ENCODE measurements around the gene IL34. TPM values are rescaled to one million over a fixed set of nuclear protein-coding genes. Genes with fewer than 3 reads are reported as not detected.
"Not testable (repeated sequence)": the region's sequence is repeated elsewhere in the genome, so short reads cannot be mapped to it uniquely, and the experiment has no call there.

IL34 gene
- total RNA-seq, 1 donor from 2014 or later: 0.47 TPM

DNA sequence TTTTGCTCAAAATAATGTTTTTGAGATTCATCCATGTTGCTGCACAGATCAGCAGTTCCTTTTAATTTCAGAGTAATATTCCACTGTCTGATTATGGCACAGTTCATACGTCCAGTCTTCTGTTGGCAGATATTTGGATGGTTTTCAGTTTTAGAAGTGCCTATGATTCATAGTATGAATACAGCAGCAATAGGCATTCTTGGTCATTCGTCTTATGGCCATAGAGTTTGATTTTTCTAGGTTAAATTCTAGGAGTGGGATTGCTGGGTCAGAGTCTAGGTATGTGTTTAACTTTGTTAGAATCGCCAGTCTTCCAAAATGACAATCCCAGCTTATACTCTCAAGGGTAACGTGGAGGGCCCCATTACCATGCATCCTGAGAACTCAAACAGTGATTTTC, 11.5 kb upstream of the IL34 start:
- Mint-ChIP-seq H3K4me3 (peak overlapping the region; percentile 6), H3K27ac (ENCODE audit: unreplicated experiment) (peak overlapping the region; percentile 54), H3K36me3 (ENCODE audit: low read depth) (peaks cover 7% of the 10 kb centered on the region), H3K4me1 (peaks cover 27% of the 10 kb centered on the region), H3K27me3 (ENCODE audit: low read depth) (no peaks in the 10 kb centered on the region), H3K9me3 (peaks cover 7% of the 10 kb centered on the region)
- DNase-seq (ENCODE audit: low read depth, low spot score): no peak
- no peak for TF ChIP-seq CTCF (conservative IDR thresholded peaks at IDR 0.05)

GRCh38 chr16:70635336-70636016, 10.9 kb upstream of the IL34 start:
- Mint-ChIP-seq H3K36me3 (ENCODE audit: low read depth) (peaks cover 4% of the 10 kb centered on the region), H3K4me1 (peaks cover 27% of the 10 kb centered on the region), H3K9me3 (peaks cover 5% of the 10 kb centered on the region), H3K4me3 (peak overlapping the region; percentile 6), H3K27ac (ENCODE audit: unreplicated experiment) (peak overlapping the region; percentile 54), H3K27me3 (ENCODE audit: low read depth) (no peaks in the 10 kb centered on the region)
- peak; percentile 88 for DNase-seq (ENCODE audit: low read depth, low spot score)
- no peak for TF ChIP-seq CTCF (conservative IDR thresholded peaks at IDR 0.05)

GRCh38 chr16:70638814-70639792, 7.3 kb upstream of the IL34 start:
- H3K9me3 Mint-ChIP-seq: no peaks in the 10 kb centered on the region
- TF ChIP-seq CTCF (conservative IDR thresholded peaks at IDR 0.05): no peak
- no peak overlapping the region for H3K4me3 Mint-ChIP-seq
- DNase-seq (ENCODE audit: low read depth, low spot score): no peak
- no peaks in the 10 kb centered on the region for H3K36me3 Mint-ChIP-seq (ENCODE audit: low read depth)
- peak overlapping the region; percentile 19 for H3K27ac Mint-ChIP-seq (ENCODE audit: unreplicated experiment)
- peaks cover 30% of the 10 kb centered on the region for H3K4me1 Mint-ChIP-seq
- H3K27me3 Mint-ChIP-seq (ENCODE audit: low read depth): no peaks in the 10 kb centered on the region

GRCh38 chr16:70642633-70643032, 3.7 kb upstream of the IL34 start:
- no peaks in the 10 kb centered on the region for H3K36me3 Mint-ChIP-seq (ENCODE audit: low read depth)
- peaks cover 22% of the 10 kb centered on the region for H3K4me1 Mint-ChIP-seq
- no peaks in the 10 kb centered on the region for H3K27me3 Mint-ChIP-seq (ENCODE audit: low read depth)
- no peak overlapping the region for H3K4me3 Mint-ChIP-seq
- peak overlapping the region; percentile 3 for H3K27ac Mint-ChIP-seq (ENCODE audit: unreplicated experiment)
- H3K9me3 Mint-ChIP-seq: no peaks in the 10 kb centered on the region
- DNase-seq (ENCODE audit: low read depth, low spot score): no peak
- no peak for TF ChIP-seq CTCF (conservative IDR thresholded peaks at IDR 0.05)

DNA sequence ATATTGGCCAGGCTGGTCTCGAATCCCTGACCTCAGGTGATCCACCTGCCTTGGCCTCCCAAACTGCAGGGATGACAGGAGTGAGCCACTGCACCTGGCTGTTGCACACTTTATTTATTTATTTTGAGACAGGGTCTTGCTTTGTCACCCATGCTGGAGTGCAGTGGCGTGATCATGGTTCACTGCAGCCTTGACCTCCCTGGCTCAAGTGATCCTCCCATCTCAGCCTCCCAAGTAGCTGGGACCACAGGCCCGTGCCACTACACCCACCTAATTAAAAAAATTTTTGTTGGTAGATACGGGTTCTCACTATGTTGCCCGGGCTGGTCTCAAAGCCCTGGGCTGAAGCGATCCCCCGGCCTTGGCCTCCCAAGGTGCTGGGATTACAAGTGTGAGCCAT, 3.1 kb upstream of the IL34 start:
- H3K9me3 Mint-ChIP-seq; H3K36me3 Mint-ChIP-seq (ENCODE audit: low read depth): not testable (repeated sequence)
- peaks cover 22% of the 10 kb centered on the region for H3K4me1 Mint-ChIP-seq

More for the DNA sequence above, 3.1 kb upstream of the IL34 start:
- not testable (repeated sequence) for DNase-seq (ENCODE audit: low read depth, low spot score); H3K27me3 Mint-ChIP-seq (ENCODE audit: low read depth); H3K27ac Mint-ChIP-seq (ENCODE audit: unreplicated experiment); H3K4me3 Mint-ChIP-seq

All from neural crest cell (in vitro differentiated cells).